Right cardiac atrium (tissue), 5 donors: ENCODE data around the gene AMMECR1. TPM values are rescaled to one million over a fixed set of nuclear protein-coding genes. Genes with fewer than 3 reads are reported as not detected.

Experiments
- ATAC-seq, 2 donors: fragments of 200-7000 bp; cut with Tn5 transposase; one replicate each; pipeline versions ENCODE4 v1.8.0 to v1.9.1; 2020; ENCODE audit warnings: moderate library complexity in 2 of 2, mild to moderate bottlenecking in 1 of 2
- DNase-seq, 3 donors: peaks; one replicate each; pipeline ENCODE4 v3.0.0-alpha.2; 2020
- H3K27ac ChIP-seq: one replicate; pipeline ENCODE4 v1.5.1; 2013; ENCODE audit warnings: mild to moderate bottlenecking, low read length, control low read depth, moderate library complexity
- H3K27me3 ChIP-seq: one replicate; pipeline ENCODE4 v1.6.1; 2013; ENCODE audit not compliant: control insufficient read depth, insufficient read depth
- H3K4me1 ChIP-seq: one replicate; pipeline ENCODE4 v1.6.1; 2013; ENCODE audit warnings: low read length; ENCODE audit not compliant: control insufficient read depth, insufficient read depth
- H3K4me3 ChIP-seq: one replicate; pipeline ENCODE4 v1.5.1; 2013; ENCODE audit warnings: low read length, control low read depth
- H3K9me3 ChIP-seq: one replicate; pipeline ENCODE4 v1.6.1; 2013; ENCODE audit warnings: low read length; ENCODE audit not compliant: control insufficient read depth
- WGBS: extraction: QIAGEN DNeasy Blood & Tissue Kit; methylation state at CpG from one replicate; pipeline ENCODE4 v1.1.7; 2013; 5-methylcytosine and 5-hydroxymethylcytosine counted together
- intact Hi-C, 4 donors: fragments of 100-400 bp; cut with DNase I; formaldehyde crosslinking; loops; one replicate each; pipeline versions ENCODE4 v1.11.0 to v1.14.0; 2022 to 2023
- polyA plus RNA-seq: library from polyadenylated mRNA; stranded (reverse); fragments of 200-250 nt; gene quantifications from one replicate; pipeline ENCODE4 v1.2.3, GENCODE V29; 2013
- total RNA-seq, 4 donors: library from RNA; stranded (reverse); fragmentation: NEBNext Ultra II Directional; extraction: Animal tissue kit (Norgen Biotek cat#: 25700); gene quantifications; one replicate each; pipeline ENCODE4 v1.2.1, GENCODE V29; 2021
- donor health status: healthy with polysubstance abuse.
- donor health status: DM: no; HTN: yes; CAD: no.
- donor health status: DM: no; HTN: no; CAD: no.
- donor health status: DM: no; HTN: yes; CAD: no; lungs with severe emphysema.
- donor health status: DM: yes; HTN: yes; CAD: no.

The AMMECR1 gene
- total and polyA plus RNA-seq, 5 donors, result 0.77 to 3.1 (median 1.7) TPM

- peak in 1 of 2 donors; percentile 35 for ATAC-seq
- no peak overlapping the region for H3K27ac ChIP-seq
These were observed 31.8 kb downstream of the AMMECR1 start for GRCh38 chrX:110286106-110286505.

DNA sequence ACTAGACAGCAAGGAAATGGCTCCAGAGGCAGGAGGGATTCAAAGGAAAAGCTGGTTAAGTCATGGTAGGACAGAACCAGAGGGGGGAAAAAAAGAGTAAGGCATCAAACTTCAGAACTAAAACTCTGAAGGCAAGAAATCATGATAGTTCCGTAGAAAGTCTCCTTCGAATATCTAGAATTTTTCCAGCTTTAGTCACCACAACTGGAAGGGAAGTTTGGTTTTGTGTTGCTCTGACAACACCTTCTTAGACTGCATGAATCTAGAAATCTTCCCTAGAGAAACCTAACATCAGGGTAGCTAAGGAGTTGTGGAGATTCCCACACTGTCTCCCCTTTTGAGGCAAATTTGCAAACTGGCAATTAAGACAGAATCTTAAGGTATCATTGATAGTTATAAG lies 33.7 kb downstream of the AMMECR1 start:
- H3K9me3 ChIP-seq, result no peaks in the 10 kb centered on the region
- no peak overlapping the region for H3K27ac ChIP-seq
- H3K4me3 ChIP-seq, result no peak overlapping the region
- DNase-seq (no peak), ATAC-seq (no peak)
- intact Hi-C loops, result no loop called here
- H3K4me1 ChIP-seq, result no peaks in the 10 kb centered on the region
- H3K27me3 ChIP-seq, result no peaks in the 10 kb centered on the region
- 77% methylated on average over 2 of the region's 2 CpGs for WGBS

More at GRCh38 chrX:110286106-110286505, 31.8 kb downstream of the AMMECR1 start:
- Histone ChIP-seq H3K27me3 (no peaks in the 10 kb centered on the region), H3K9me3 (no peaks in the 10 kb centered on the region), H3K4me1 (no peaks in the 10 kb centered on the region), H3K4me3 (no peak overlapping the region)
- 98% methylated on average over 6 of the region's 6 CpGs for WGBS
- intact Hi-C loops, result no loop called here
- DNase-seq, result no peak

GRCh38 chrX:110282922-110283321 lies 35.0 kb downstream of the AMMECR1 start:
- H3K4me3 ChIP-seq, result no peak overlapping the region
- intact Hi-C loops, result no loop called here

GRCh38 chrX:110281377-110281776 lies 36.5 kb downstream of the AMMECR1 start:
- ATAC-seq (no peak), DNase-seq (no peak)
- no peaks in the 10 kb centered on the region for H3K27me3 ChIP-seq
- no peaks in the 10 kb centered on the region for H3K9me3 ChIP-seq
- H3K27ac ChIP-seq, result no peak overlapping the region
- H3K4me3 ChIP-seq, result no peak overlapping the region
- WGBS, result 85% methylated on average over 2 of the region's 2 CpGs
- intact Hi-C loops, result no loop called here
- no peaks in the 10 kb centered on the region for H3K4me1 ChIP-seq

More at GRCh38 chrX:110282922-110283321, 35.0 kb downstream of the AMMECR1 start:
- Histone ChIP-seq H3K4me1 (no peaks in the 10 kb centered on the region), H3K27me3 (no peaks in the 10 kb centered on the region), H3K27ac (no peak overlapping the region), H3K9me3 (no peaks in the 10 kb centered on the region)
- ATAC-seq (no peak), DNase-seq (no peak)

GRCh38 chrX:110280954-110281353 lies 36.9 kb downstream of the AMMECR1 start:
- ATAC-seq, result no peak
- intact Hi-C loops, result no loop called here
- H3K9me3 ChIP-seq, result no peaks in the 10 kb centered on the region
- H3K4me1 ChIP-seq, result no peaks in the 10 kb centered on the region
- H3K27me3 ChIP-seq, result no peaks in the 10 kb centered on the region
- H3K27ac ChIP-seq, result no peak overlapping the region
- no peak overlapping the region for H3K4me3 ChIP-seq
- no peak for DNase-seq

DNA sequence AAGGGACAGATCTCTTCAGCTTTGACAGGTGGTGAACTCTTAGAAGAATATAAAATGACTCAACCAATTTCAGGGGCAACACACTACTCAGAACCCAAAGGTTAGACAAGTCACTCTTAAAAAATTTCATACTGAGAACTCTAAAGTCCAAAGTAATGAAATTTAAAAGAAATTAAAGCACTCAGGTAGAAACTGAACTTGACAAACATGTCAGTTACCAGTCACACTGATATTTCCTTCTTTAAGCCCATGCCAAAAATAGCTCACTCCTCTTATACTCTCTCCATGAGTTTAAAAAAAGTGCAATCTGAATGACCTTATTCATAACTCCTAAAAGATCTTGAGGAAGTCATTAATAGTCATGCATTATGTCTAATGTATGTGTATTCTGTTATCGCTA lies 40.3 kb downstream of the AMMECR1 start:
- no peaks in the 10 kb centered on the region for H3K4me1 ChIP-seq
- H3K27ac ChIP-seq, result no peak overlapping the region
- no peaks in the 10 kb centered on the region for H3K27me3 ChIP-seq
- 86% methylated on average over 1 of the region's 1 CpG for WGBS
- DNase-seq (no peak), ATAC-seq (no peak)
- intact Hi-C loops, result no loop called here
- H3K4me3 ChIP-seq, result no peak overlapping the region
- no peaks in the 10 kb centered on the region for H3K9me3 ChIP-seq

DNA sequence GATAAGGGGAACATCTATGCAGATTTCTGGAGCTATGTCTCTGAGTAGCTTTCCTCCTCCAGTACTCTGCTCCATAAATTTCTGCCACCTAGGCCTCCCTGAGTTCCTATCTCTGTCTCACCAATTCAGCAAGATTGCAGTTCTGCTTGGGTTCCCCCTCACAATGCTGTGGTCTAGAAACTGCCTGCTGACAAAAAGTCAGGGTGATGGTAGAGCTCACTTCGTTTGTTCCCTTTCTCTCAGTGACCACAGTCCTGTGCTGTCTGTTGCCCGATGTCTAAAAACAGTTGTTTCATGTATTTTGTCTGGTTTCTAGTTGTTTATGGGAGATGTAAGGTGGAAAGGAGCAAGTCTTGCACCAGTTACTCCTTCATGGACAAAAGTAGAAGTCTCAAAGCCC lies 41.1 kb downstream of the AMMECR1 start:
- intact Hi-C loops, result no loop called here

GRCh38 chrX:110268886-110269285 lies 49.0 kb downstream of the AMMECR1 start:
- ATAC-seq (no peak), DNase-seq (no peak)
- peaks cover 3% of the 10 kb centered on the region for H3K4me1 ChIP-seq
- no peaks in the 10 kb centered on the region for H3K27me3 ChIP-seq
- WGBS, result 44% methylated on average over 1 of the region's 1 CpG
- no peak overlapping the region for H3K4me3 ChIP-seq
- H3K9me3 ChIP-seq, result no peaks in the 10 kb centered on the region
- intact Hi-C loops, result no loop called here
- H3K27ac ChIP-seq, result no peak overlapping the region

More for the DNA sequence above, 41.1 kb downstream of the AMMECR1 start:
- H3K4me1 ChIP-seq, result no peaks in the 10 kb centered on the region
- H3K27me3 ChIP-seq, result no peaks in the 10 kb centered on the region
- DNase-seq (no peak), ATAC-seq (no peak)
- H3K27ac ChIP-seq, result no peak overlapping the region
- H3K9me3 ChIP-seq, result no peaks in the 10 kb centered on the region
- H3K4me3 ChIP-seq, result no peak overlapping the region
- WGBS, result 91% methylated on average over 2 of the region's 2 CpGs

DNA sequence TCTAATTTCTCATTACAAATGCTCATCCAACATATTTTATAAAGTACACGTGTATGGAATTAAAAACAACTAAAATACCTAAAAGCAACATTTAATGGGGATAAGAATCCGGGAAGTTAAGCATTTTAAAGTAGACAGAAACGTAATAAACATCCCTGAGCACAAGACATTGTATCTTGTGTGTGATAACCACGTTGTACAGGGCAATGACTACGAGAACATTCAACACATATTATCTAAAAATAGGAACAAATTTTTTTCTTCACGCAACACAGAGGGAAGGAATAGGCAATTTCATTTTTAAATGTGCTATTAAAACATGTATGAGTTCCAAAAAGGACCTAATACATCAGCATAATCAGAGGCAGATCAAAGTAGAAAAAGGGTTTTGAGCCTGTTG lies 49.5 kb downstream of the AMMECR1 start:
- Histone ChIP-seq H3K27me3 (no peaks in the 10 kb centered on the region), H3K4me1 (peaks cover 3% of the 10 kb centered on the region), H3K27ac (no peak overlapping the region), H3K9me3 (no peaks in the 10 kb centered on the region), H3K4me3 (no peak overlapping the region)
- DNase-seq (no peak), ATAC-seq (no peak)
- intact Hi-C loops, result no loop called here
- 35% methylated on average over 6 of the region's 6 CpGs for WGBS

DNA sequence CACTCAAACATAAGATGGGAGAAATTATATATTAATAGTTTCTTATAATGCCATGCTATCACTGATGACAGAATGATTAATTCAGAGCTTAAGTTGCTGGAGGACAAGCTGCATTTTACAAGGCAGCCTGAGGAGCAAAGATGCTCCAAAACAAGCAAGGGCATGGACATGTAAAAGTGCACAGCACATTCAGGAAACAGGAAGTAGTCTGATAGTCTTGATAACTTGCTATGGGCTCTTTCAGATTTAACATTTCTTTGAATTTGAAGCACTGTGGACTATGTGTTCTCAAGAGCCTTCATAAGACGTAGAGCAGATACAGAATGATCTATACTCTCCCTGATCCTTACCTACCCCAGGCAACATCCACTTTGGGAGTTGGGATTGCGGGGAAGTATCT lies 50.0 kb downstream of the AMMECR1 start:
- intact Hi-C loops, result no loop called here
- Histone ChIP-seq H3K9me3 (no peaks in the 10 kb centered on the region), H3K4me1 (peaks cover 3% of the 10 kb centered on the region), H3K27ac (no peak overlapping the region), H3K27me3 (no peaks in the 10 kb centered on the region), H3K4me3 (no peak overlapping the region)
- no peak for DNase-seq
- 59% methylated on average over 2 of the region's 2 CpGs for WGBS
- ATAC-seq, result no peak

- intact Hi-C loops, result no loop called here
- ATAC-seq (no peak), DNase-seq (no peak)
- no peaks in the 10 kb centered on the region for H3K9me3 ChIP-seq
- peaks cover 3% of the 10 kb centered on the region for H3K4me1 ChIP-seq
- no peak overlapping the region for H3K4me3 ChIP-seq
- no peaks in the 10 kb centered on the region for H3K27me3 ChIP-seq
- H3K27ac ChIP-seq, result no peak overlapping the region
These were observed 52.2 kb downstream of the AMMECR1 start for GRCh38 chrX:110265661-110266060.

GRCh38 chrX:110259117-110259516 lies 58.8 kb downstream of the AMMECR1 start:
- intact Hi-C loops, result no loop called here
- H3K27ac ChIP-seq, result no peak overlapping the region
- no peaks in the 10 kb centered on the region for H3K27me3 ChIP-seq
- ATAC-seq (no peak), DNase-seq (no peak)
- H3K4me3 ChIP-seq, result no peak overlapping the region
- H3K4me1 ChIP-seq, result no peaks in the 10 kb centered on the region
- no peaks in the 10 kb centered on the region for H3K9me3 ChIP-seq
- 96% methylated on average over 1 of the region's 1 CpG for WGBS
